Middle frontal gyrus (tissue), 1 donor: ENCODE data around the gene DIPK1A.
"Not testable (repeated sequence)": the region's sequence is repeated elsewhere in the genome, so short reads cannot be mapped to it uniquely, and the experiment has no call there.

Experiments
- DNase-seq: peaks from one replicate; pipeline ENCODE4 v3.0.0-alpha.2; 2015; ENCODE audit warnings: low spot score; ENCODE audit errors: extremely low spot score

The DIPK1A gene

GRCh38 chr1:92921031-92922023 is 39.9 kb downstream of the DIPK1A start:
- no peak for DNase-seq

GRCh38 chr1:92916899-92917298 is 44.4 kb downstream of the DIPK1A start:
- DNase-seq: no peak

- no peak for DNase-seq
Measured at GRCh38 chr1:92915547-92915946, 45.7 kb downstream of the DIPK1A start.

GRCh38 chr1:92913093-92913819 is 48.0 kb downstream of the DIPK1A start:
- no peak for DNase-seq

- no peak for DNase-seq
Measured at GRCh38 chr1:92910081-92910480, 51.2 kb downstream of the DIPK1A start.

GRCh38 chr1:92909321-92909720 is 51.9 kb downstream of the DIPK1A start:
- DNase-seq: no peak

GRCh38 chr1:92907949-92908684 is 53.1 kb downstream of the DIPK1A start:
- DNase-seq: no peak

GRCh38 chr1:92903765-92904164 is 57.5 kb downstream of the DIPK1A start:
- no peak for DNase-seq

GRCh38 chr1:92902406-92902744 is 58.9 kb downstream of the DIPK1A start:
- DNase-seq: no peak

- DNase-seq: no peak
Measured at GRCh38 chr1:92901699-92902405, 59.4 kb downstream of the DIPK1A start.

GRCh38 chr1:92901126-92901525 is 60.1 kb downstream of the DIPK1A start:
- DNase-seq: no peak

- no peak for DNase-seq
Measured at GRCh38 chr1:92900539-92900938, 60.7 kb downstream of the DIPK1A start.

GRCh38 chr1:92899780-92900179 is 61.5 kb downstream of the DIPK1A start:
- no peak for DNase-seq

- DNase-seq: not testable (repeated sequence)
Measured at GRCh38 chr1:92898053-92898452, 63.2 kb downstream of the DIPK1A start.

GRCh38 chr1:92887465-92887864 is 73.8 kb downstream of the DIPK1A start:
- DNase-seq: no peak

GRCh38 chr1:92886886-92887419 is 74.3 kb downstream of the DIPK1A start:
- no peak for DNase-seq

- no peak for DNase-seq
Measured at GRCh38 chr1:92884195-92884594, 77.1 kb downstream of the DIPK1A start.

- no peak for DNase-seq
Measured at GRCh38 chr1:92883297-92883696, 78.0 kb downstream of the DIPK1A start.

GRCh38 chr1:92882819-92883218 is 78.4 kb downstream of the DIPK1A start:
- no peak for DNase-seq

- DNase-seq: no peak
Measured at GRCh38 chr1:92881391-92881790, 79.9 kb downstream of the DIPK1A start.
